ENCODE measurements around the gene TOX2.

DNA sequence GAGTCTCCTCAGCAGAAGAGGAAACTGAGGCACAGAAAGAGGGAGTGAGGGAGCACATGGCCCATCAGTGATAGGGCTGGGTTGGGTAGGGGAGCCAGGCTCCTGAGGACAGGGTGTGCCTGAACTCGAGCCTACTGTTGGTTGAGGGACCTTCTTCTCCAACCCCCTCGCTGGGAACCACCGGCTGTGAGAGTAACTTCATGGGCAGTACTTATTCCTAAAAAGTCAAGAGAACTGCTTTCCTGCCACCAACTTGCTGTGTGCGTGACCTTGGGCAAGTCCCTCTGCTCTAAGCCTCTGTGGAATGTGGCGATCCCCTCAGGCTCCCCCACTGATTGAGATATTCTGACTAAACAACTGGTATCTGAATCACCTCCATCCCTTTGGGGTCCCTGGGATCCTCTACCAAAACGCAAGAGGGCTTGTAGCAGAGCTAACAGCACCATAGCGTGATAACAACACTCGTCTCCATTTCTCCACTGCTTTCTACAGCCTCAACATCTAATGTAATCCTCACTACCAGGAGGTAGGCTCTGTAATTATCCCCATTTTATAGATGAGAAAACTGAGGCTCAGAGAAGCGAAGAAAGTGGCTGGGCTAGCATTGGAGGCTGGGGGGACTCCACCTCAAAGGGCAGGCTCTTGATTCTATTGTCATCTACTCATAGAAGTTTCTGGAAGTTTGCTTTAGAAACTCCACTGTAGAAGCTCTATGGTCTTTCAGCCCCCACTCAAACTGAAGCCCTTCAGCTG lies 196.3 kb downstream of the TOX2 start:
- TF ChIP-seq EP300 (IDR thresholded peaks at IDR 0.05) = no peak
- no peak for TF ChIP-seq POLR2AphosphoS5 (IDR thresholded peaks at IDR 0.05)
- TF ChIP-seq, protein P1, sequence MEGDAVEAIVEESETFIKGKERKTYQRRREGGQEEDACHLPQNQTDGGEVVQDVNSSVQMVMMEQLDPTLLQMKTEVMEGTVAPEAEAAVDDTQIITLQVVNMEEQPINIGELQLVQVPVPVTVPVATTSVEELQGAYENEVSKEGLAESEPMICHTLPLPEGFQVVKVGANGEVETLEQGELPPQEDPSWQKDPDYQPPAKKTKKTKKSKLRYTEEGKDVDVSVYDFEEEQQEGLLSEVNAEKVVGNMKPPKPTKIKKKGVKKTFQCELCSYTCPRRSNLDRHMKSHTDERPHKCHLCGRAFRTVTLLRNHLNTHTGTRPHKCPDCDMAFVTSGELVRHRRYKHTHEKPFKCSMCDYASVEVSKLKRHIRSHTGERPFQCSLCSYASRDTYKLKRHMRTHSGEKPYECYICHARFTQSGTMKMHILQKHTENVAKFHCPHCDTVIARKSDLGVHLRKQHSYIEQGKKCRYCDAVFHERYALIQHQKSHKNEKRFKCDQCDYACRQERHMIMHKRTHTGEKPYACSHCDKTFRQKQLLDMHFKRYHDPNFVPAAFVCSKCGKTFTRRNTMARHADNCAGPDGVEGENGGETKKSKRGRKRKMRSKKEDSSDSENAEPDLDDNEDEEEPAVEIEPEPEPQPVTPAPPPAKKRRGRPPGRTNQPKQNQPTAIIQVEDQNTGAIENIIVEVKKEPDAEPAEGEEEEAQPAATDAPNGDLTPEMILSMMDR (IDR thresholded peaks at IDR 0.05) = no peak
- no peak for TF ChIP-seq POLR2A (IDR thresholded peaks at IDR 0.05)
